A549 (cell line): ENCODE data around the gene GGA2. TPM values are rescaled to one million over a fixed set of nuclear protein-coding genes. Genes with fewer than 3 reads are reported as not detected.
A peak's percentile ranks its signal among the peaks of the same experiment; 100 is the strongest.
"Not testable (repeated sequence)": the region's sequence is repeated elsewhere in the genome, so short reads cannot be mapped to it uniquely, and the experiment has no call there.

Experiments used
- ATAC-seq, 2 experiments: fragments of 200-7000 bp in 1 of 2; fragments of >200 bp in 1 of 2; cut with Nextera tagmentation in 1 of 2; cut with Tn5 transposase in 1 of 2; 3 replicates each; pipeline versions ENCODE4 v1.8.0 to v1.9.1; 2018 to 2020; ENCODE audit warnings: mild to moderate bottlenecking in 1 of 2, moderate library complexity in 1 of 2
- CTCF ChIA-PET: fragments of 300-600 bp; sonication (Branson Sonifier 250); formaldehyde crosslinking; extraction: SDS; loops from one replicate; lab custom pipeline; 2021; ENCODE audit warnings: antibody characterized with exemption, inconsistent platforms; lab: Yijun Ruan, JAX
- POLR2A ChIA-PET: fragments of 350-600 bp; formaldehyde crosslinking; extraction: SDS; loops from one replicate; lab custom pipeline; 2021; ENCODE audit warnings: antibody characterized with exemption, inconsistent platforms; lab: Yijun Ruan, JAX
- DNase-seq, 2 experiments: peaks; one replicate each; pipeline versions ENCODE4 v3.0.0 to v3.0.0-alpha.2; 2011 to 2016; ENCODE audit warnings: low read depth in 1 of 2, low spot score in 1 of 2
- FAIRE-seq: peaks from 2 replicates; lab custom pipeline; 2011; peaks lifted over from hg19 to GRCh38; lab: Jason Lieb, UNC
- H3K27ac ChIP-seq, 2 experiments: fragments of >200 bp; sonication (Bioruptor Twin); formaldehyde crosslinking; 3 replicates each; pipeline ENCODE4 v1.5.1; 2016 to 2017
- H3K4me1 ChIP-seq: fragments of >200 bp; sonication (Bioruptor Twin); formaldehyde crosslinking; 3 replicates; pipeline ENCODE4 v1.6.1; 2016
- H3K4me2 ChIP-seq: fragments of >200 bp; sonication (Bioruptor Twin); formaldehyde crosslinking; 3 replicates; pipeline ENCODE4 v1.6.1; 2016
- H3K4me3 ChIP-seq: fragments of >200 bp; sonication (Bioruptor Twin); formaldehyde crosslinking; 3 replicates; pipeline ENCODE4 v1.5.1; 2016
- H3K9me3 ChIP-seq: fragments of >200 bp; sonication (Bioruptor Twin); formaldehyde crosslinking; 3 replicates; pipeline ENCODE4 v1.6.1; 2016
- CEBPB ChIP-seq, 2 experiments: fragments of >200 bp in 1 of 2; sonication (Bioruptor Twin) in 1 of 2; formaldehyde crosslinking in 1 of 2; IDR thresholded peaks; 2 replicates each; pipeline ENCODE4 v1.6.1; 2012 to 2016
- EHMT2 ChIP-seq: fragments of 200-600 bp; sonication (generic); IDR thresholded peaks from 2 replicates; pipeline ENCODE4 v1.6.1; 2016; ENCODE audit warnings: antibody characterized with exemption, low read depth, mild to moderate bottlenecking, moderate library complexity
- FOSB ChIP-seq: fragments of 250-450 bp; sonication (Bioruptor Pico); IDR thresholded peaks from 2 replicates; pipeline ENCODE4 v1.5.0; 2020; ENCODE audit warnings: mild to moderate bottlenecking, moderate library complexity
- FOSL2 ChIP-seq, 2 experiments: fragments of 450-650 bp in 1 of 2; fragments of >200 bp in 1 of 2; sonication (Bioruptor Twin) in 1 of 2; formaldehyde crosslinking; IDR thresholded peaks; 2 replicates each; pipeline versions ENCODE4 v1.5.0 to v1.6.1; 2016 to 2020; ENCODE audit warnings: mild to moderate bottlenecking in 1 of 2, moderate library complexity in 1 of 2
- FOXS1 ChIP-seq: fragments of 250-450 bp; sonication (Bioruptor Pico); IDR thresholded peaks from 2 replicates; pipeline ENCODE4 v1.5.0; 2020; ENCODE audit warnings: mild to moderate bottlenecking, moderate library complexity
- HOXA7 ChIP-seq: fragments of 250-450 bp; sonication (Bioruptor Pico); IDR thresholded peaks from 2 replicates; pipeline ENCODE4 v1.5.0; 2020; ENCODE audit warnings: mild to moderate bottlenecking, moderate library complexity
- HOXB5 ChIP-seq: fragments of 250-450 bp; sonication (Bioruptor Pico); IDR thresholded peaks from 2 replicates; pipeline ENCODE4 v1.5.0; 2020; ENCODE audit warnings: mild to moderate bottlenecking, moderate library complexity
- JUN ChIP-seq, 2 experiments: fragments of >200 bp; sonication (Bioruptor Twin); formaldehyde crosslinking; IDR thresholded peaks; 2 replicates in 1 of 2; 3 replicates in 1 of 2; pipeline ENCODE4 v1.6.1; 2016 to 2017
- JUNB ChIP-seq: fragments of >200 bp; sonication (Bioruptor Twin); formaldehyde crosslinking; IDR thresholded peaks from 2 replicates; pipeline ENCODE4 v1.6.1; 2016
- KDM5A ChIP-seq: fragments of 200-600 bp; sonication (generic); IDR thresholded peaks from 2 replicates; pipeline ENCODE4 v1.6.1; 2016; ENCODE audit warnings: antibody characterized with exemption, mild to moderate bottlenecking
- MAFK ChIP-seq: fragments of 450-650 bp; IDR thresholded peaks from 2 replicates; pipeline ENCODE4 v1.6.1; 2014; ENCODE audit not compliant: partially characterized antibody
- MAX ChIP-seq: IDR thresholded peaks from 2 replicates; pipeline ENCODE4 v1.6.1; 2012
- MAZ ChIP-seq: fragments of 150-350 bp; IDR thresholded peaks from 2 replicates; pipeline ENCODE4 v1.6.1; 2014; ENCODE audit warnings: antibody characterized with exemption, low read depth, low read length, borderline replicate concordance
- NFE2L2 ChIP-seq: fragments of 150-350 bp; conservative IDR thresholded peaks from 2 replicates; pipeline ENCODE4 v1.6.1; 2014; ENCODE audit warnings: low read length
- NPAS2 ChIP-seq: fragments of 250-450 bp; sonication (Bioruptor Pico); IDR thresholded peaks from 2 replicates; pipeline ENCODE4 v1.8.0; 2022; ENCODE audit warnings: mild to moderate bottlenecking, moderate library complexity, borderline replicate concordance
- PHF8 ChIP-seq: fragments of 200-600 bp; sonication (generic); IDR thresholded peaks from 2 replicates; pipeline ENCODE4 v1.6.1; 2016; ENCODE audit warnings: low read depth, mild to moderate bottlenecking, antibody characterized with exemption, moderate library complexity, borderline replicate concordance
- POLR2AphosphoS2 ChIP-seq: conservative IDR thresholded peaks from 2 replicates; pipeline ENCODE4 v1.6.1; 2012; ENCODE audit warnings: low read length, improper control_type of control experiment, inconsistent platforms
- TFCP2L1 ChIP-seq: fragments of 250-450 bp; sonication (Bioruptor Pico); IDR thresholded peaks from 2 replicates; pipeline ENCODE4 v1.5.0; 2021; ENCODE audit warnings: mild to moderate bottlenecking
- ZSCAN20 ChIP-seq: fragments of 250-450 bp; sonication (Bioruptor Pico); IDR thresholded peaks from 2 replicates; pipeline ENCODE4 v1.8.0; 2022; ENCODE audit warnings: mild to moderate bottlenecking, moderate library complexity
- WGBS: methylation state at CpG from one replicate; pipeline ENCODE4 v1.1.6; 2017; ENCODE audit errors: missing lambda C conversion rate; 5-methylcytosine and 5-hydroxymethylcytosine counted together
- polyA plus RNA-seq, 4 experiments: library from polyadenylated mRNA; depleted of rRNA in 3 of 4; stranded (reverse); fragments of >200 nt; fragmentation: RNase III in 1 of 4; extraction: RNeasy Plus Mini Kit Qiagen cat#74134 plus additional on column Dnase treatment in 1 of 4; gene quantifications; 2 replicates in 3 of 4; 3 replicates in 1 of 4; pipeline ENCODE4 v1.2.3, GENCODE V29; 2011 to 2017
- TF ChIP-seq, protein P1 (sequence below): fragments of 200-600 bp; sonication (generic); IDR thresholded peaks from 2 replicates; pipeline ENCODE4 v1.6.1; 2016; ENCODE audit warnings: antibody characterized with exemption, mild to moderate bottlenecking, moderate library complexity

The GGA2 gene
- polyA plus RNA-seq, 2 of the 4 experiments (the other 2 are of a cell fraction): 33.1 to 57.9 TPM

DNA sequence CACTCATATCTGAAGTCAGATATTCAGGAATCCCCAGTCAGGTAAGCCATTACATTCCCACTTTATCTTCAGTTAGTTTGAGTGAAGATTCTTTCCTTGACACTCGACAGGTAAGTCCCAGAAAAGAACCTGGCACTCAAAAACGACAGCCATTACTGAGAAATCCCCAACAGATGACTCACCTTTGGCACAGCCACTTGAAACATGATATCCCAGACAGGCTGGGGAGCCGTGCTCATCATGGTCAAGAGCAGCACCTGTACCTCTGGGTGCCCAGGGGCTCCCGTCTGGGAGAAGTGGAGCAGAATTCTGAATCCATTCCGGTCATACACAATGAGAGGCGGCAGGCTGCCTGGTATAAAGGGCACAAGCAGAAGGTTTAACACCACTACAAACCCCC, 40.5 kb downstream of the GGA2 start:
- 47% methylated on average over 6 of the region's 6 CpGs for whole genome bisulfite sequencing
- peak; percentile 38 to 58 for DNase-seq
- Histone ChIP-seq H3K27ac (0 out of 6 replicates have a peak overlapping the region, but pooled peaks of 1 of the 2 experiments have one; percentile 14), H3K4me1 (peaks cover 24% of the 10 kb centered on the region), H3K4me2 (no peak overlapping the region), H3K4me3 (no peak overlapping the region), H3K9me3 (no peaks in the 10 kb centered on the region)
- TF ChIP-seq POLR2AphosphoS2 (no peak), FOSL2 (IDR thresholded peaks at IDR 0.05) (no peak), FOSL2 (CRISPR knock-in tag; IDR thresholded peaks at IDR 0.05) (peak; percentile 70)
- CTCF ChIA-PET: no interaction called here
- ATAC-seq: peak; percentile 58 to 68
- POLR2A ChIA-PET: no interaction called here
- FAIRE-seq: no peak

GRCh38 chr16:23466162-23466885, 44.0 kb downstream of the GGA2 start:
- FAIRE-seq (peak; percentile 56), DNase-seq (peak; percentile 44 to 73), ATAC-seq (peak; percentile 74)
- ChIA-PET CTCF (interaction anchor here (0.8 to 1.1 kb wide), 3 partner anchors 13 to 32 kb away, joined by 3 to 4 read pairs (median 3); no protein-coding TSS in a partner anchor), POLR2A (interaction anchor here (0.6 kb wide), 1 partner anchor 12 kb away, joined by 3 read pairs; no protein-coding TSS in a partner anchor)
- Histone ChIP-seq H3K27ac (no peak overlapping the region), H3K4me1 (peaks cover 24% of the 10 kb centered on the region), H3K4me2 (peak overlapping the region; percentile 38; the same call in 2 of the 3 replicates), H3K4me3 (no peak overlapping the region), H3K9me3 (no peaks in the 10 kb centered on the region)
- peak in 1 of 2 experiments; percentile 36; a peak in 1 of 4 replicates for TF ChIP-seq CEBPB (IDR thresholded peaks at IDR 0.05)
- peak; percentile 70; the same call in 1 of the 2 replicates for TF ChIP-seq FOXS1 (CRISPR knock-in tag)
- TF ChIP-seq FOSL2 (IDR thresholded peaks at IDR 0.05): peak; percentile 65
- peak; percentile 74 for TF ChIP-seq FOSL2 (CRISPR knock-in tag; IDR thresholded peaks at IDR 0.05)
- 0 out of 2 replicates have a peak, but pooled peaks have one; percentile 49 for TF ChIP-seq HOXB5 (CRISPR knock-in tag)
- no peak for TF ChIP-seq NPAS2 (CRISPR knock-in tag)
- no peak for TF ChIP-seq KDM5A
- TF ChIP-seq MAFK: peak; percentile 3
- TF ChIP-seq JUNB: peak; percentile 70
- WGBS: 37% methylated on average over 4 of the region's 4 CpGs

DNA sequence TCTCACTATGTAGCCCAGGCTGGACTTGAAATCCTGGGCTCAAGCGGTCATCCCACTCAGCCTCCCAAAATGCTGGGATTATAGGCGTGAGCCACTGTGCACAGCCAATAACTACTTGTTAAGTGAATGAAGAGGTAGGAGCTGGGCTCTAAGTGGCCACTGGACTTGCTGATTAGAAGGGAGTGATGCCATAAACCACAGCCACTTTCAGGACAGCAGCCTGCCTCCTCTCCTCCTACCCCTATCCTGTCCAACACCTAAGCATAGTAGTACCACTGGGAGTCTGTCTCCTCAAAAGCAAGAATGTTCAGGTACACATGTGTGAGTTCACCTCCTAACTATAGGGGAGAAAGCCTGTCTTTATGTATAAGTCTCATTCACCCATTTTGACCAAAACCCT, 45.1 kb downstream of the GGA2 start:
- no peak for ATAC-seq
- Histone ChIP-seq H3K9me3 (no peaks in the 10 kb centered on the region), H3K27ac (no peak overlapping the region), H3K4me2 (no peak overlapping the region), H3K4me3 (no peak overlapping the region), H3K4me1 (peaks cover 21% of the 10 kb centered on the region)
- no peak for FAIRE-seq
- WGBS: 93% methylated on average over 2 of the region's 2 CpGs
- no peak for DNase-seq
- ChIA-PET CTCF (interaction anchor here (0.8 to 2.7 kb wide), 2 partner anchors 30 to 86 kb away, joined by 3 to 10 read pairs; no protein-coding TSS in a partner anchor), POLR2A (interaction anchor here (1.5 kb wide), 1 partner anchor 12 kb away, joined by 4 read pairs; no protein-coding TSS in a partner anchor)
- TF ChIP-seq JUN (IDR thresholded peaks at IDR 0.05) (no peak), PHF8 (no peak), KDM5A (no peak), HOXA7 (CRISPR knock-in tag) (no peak), ZSCAN20 (CRISPR knock-in tag) (no peak)

GRCh38 chr16:23464196-23464595, 46.1 kb downstream of the GGA2 start:
- TF ChIP-seq FOSB: no peak
- no peak for TF ChIP-seq FOSL2 (IDR thresholded peaks at IDR 0.05)
- TF ChIP-seq FOSL2 (CRISPR knock-in tag; IDR thresholded peaks at IDR 0.05): no peak
- TF ChIP-seq NFE2L2: no peak
- TF ChIP-seq, protein P1, sequence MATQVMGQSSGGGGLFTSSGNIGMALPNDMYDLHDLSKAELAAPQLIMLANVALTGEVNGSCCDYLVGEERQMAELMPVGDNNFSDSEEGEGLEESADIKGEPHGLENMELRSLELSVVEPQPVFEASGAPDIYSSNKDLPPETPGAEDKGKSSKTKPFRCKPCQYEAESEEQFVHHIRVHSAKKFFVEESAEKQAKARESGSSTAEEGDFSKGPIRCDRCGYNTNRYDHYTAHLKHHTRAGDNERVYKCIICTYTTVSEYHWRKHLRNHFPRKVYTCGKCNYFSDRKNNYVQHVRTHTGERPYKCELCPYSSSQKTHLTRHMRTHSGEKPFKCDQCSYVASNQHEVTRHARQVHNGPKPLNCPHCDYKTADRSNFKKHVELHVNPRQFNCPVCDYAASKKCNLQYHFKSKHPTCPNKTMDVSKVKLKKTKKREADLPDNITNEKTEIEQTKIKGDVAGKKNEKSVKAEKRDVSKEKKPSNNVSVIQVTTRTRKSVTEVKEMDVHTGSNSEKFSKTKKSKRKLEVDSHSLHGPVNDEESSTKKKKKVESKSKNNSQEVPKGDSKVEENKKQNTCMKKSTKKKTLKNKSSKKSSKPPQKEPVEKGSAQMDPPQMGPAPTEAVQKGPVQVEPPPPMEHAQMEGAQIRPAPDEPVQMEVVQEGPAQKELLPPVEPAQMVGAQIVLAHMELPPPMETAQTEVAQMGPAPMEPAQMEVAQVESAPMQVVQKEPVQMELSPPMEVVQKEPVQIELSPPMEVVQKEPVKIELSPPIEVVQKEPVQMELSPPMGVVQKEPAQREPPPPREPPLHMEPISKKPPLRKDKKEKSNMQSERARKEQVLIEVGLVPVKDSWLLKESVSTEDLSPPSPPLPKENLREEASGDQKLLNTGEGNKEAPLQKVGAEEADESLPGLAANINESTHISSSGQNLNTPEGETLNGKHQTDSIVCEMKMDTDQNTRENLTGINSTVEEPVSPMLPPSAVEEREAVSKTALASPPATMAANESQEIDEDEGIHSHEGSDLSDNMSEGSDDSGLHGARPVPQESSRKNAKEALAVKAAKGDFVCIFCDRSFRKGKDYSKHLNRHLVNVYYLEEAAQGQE: no peak
- no peak for TF ChIP-seq HOXA7 (CRISPR knock-in tag)
- no peak for TF ChIP-seq EHMT2
- no peak for TF ChIP-seq MAX
- TF ChIP-seq JUNB: no peak
- no peak for TF ChIP-seq MAZ
- no peak for TF ChIP-seq TFCP2L1 (CRISPR knock-in tag)
- no peak for TF ChIP-seq HOXB5 (CRISPR knock-in tag)
- TF ChIP-seq KDM5A: no peak
- no peak for TF ChIP-seq MAFK
- no peak for TF ChIP-seq POLR2AphosphoS2
- TF ChIP-seq, all 56 proteins: peak for 0
- Histone ChIP-seq H3K4me2 (no peak overlapping the region), H3K27ac (no peak overlapping the region), H3K9me3 (no peaks in the 10 kb centered on the region), H3K4me1 (peaks cover 13% of the 10 kb centered on the region), H3K4me3 (no peak overlapping the region)
- ChIA-PET POLR2A (no interaction called here), CTCF (interaction anchor here (0.8 to 2.7 kb wide), 2 partner anchors 29 to 87 kb away, joined by 3 to 10 read pairs; no protein-coding TSS in a partner anchor)
- ATAC-seq (no peak), FAIRE-seq (no peak), DNase-seq (no peak)
- 94% methylated on average over 1 of the region's 1 CpG for WGBS

DNA sequence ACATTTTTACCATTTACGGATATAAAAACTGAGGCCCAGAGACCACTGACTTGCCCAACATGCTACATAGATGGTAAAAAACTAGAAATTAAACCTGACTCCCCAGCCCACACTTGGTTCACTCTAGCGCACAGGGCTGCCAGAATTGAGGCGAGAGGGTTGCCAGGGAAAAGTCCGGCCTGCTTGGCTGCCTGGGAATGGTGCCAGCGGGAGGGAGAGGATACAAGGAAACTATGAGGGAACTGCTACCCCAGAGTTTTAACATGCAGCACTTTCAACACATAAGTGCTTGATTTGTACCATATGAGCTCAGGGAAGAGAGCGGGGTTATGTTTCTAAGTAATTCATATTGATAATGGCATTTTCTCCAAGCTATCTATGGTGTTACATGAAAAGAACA, 47.3 kb downstream of the GGA2 start:
- 86% methylated on average over 6 of the region's 6 CpGs for WGBS
- H3K27ac ChIP-seq, H3K4me3 ChIP-seq, ATAC-seq, DNase-seq, H3K4me2 ChIP-seq, FAIRE-seq, H3K9me3 ChIP-seq, POLR2A ChIA-PET: not testable (repeated sequence)
- H3K4me1 ChIP-seq: peaks cover 13% of the 10 kb centered on the region
- CTCF ChIA-PET: interaction anchor here (1.3 to 2.7 kb wide), 2 partner anchors 26 to 28 kb away, joined by 3 to 10 read pairs; no protein-coding TSS in a partner anchor
